OCI-LY1 (cell line): ENCODE results near the gene SGK2.

Experiments used
- H2AFZ ChIP-seq: fragments of 200-600 bp; sonication (generic), shearing (Covaris generic); 2 replicates; pipeline ENCODE4 v1.6.0; 2014; ENCODE audit warnings: antibody characterized with exemption, mild to moderate bottlenecking, low read length
- H3F3A ChIP-seq: fragments of 200-600 bp; sonication (generic), shearing (Covaris generic); 2 replicates; pipeline ENCODE4 v1.6.0; 2014; ENCODE audit warnings: mild to moderate bottlenecking, antibody characterized with exemption, low read length, moderate library complexity; ENCODE audit not compliant: insufficient read depth
- H3K27ac ChIP-seq: fragments of 200-600 bp; sonication (generic); 2 replicates; pipeline ENCODE4 v1.5.1; 2014; ENCODE audit warnings: low read length, mixed run types, mild to moderate bottlenecking, low read depth; ENCODE audit not compliant: poor library complexity, severe bottlenecking
- H3K27me3 ChIP-seq: fragments of 200-600 bp; sonication (generic); 2 replicates; pipeline ENCODE4 v1.6.0; 2014; ENCODE audit warnings: antibody characterized with exemption, mild to moderate bottlenecking, low read length, moderate library complexity; ENCODE audit not compliant: insufficient read depth
- H3K36me3 ChIP-seq: fragments of 200-600 bp; sonication (generic); 2 replicates; pipeline ENCODE4 v1.6.1; 2014; ENCODE audit warnings: mild to moderate bottlenecking, antibody characterized with exemption, low read length, moderate library complexity, mixed read lengths; ENCODE audit not compliant: insufficient read depth
- H3K4me1 ChIP-seq: fragments of 200-600 bp; sonication (generic); 2 replicates; pipeline ENCODE4 v1.5.1; 2014; ENCODE audit warnings: mild to moderate bottlenecking, low read length, moderate library complexity; ENCODE audit not compliant: insufficient read depth, severe bottlenecking
- H3K4me2 ChIP-seq: fragments of 200-600 bp; sonication (generic), shearing (Covaris generic); 2 replicates; pipeline ENCODE4 v1.6.1; 2014; ENCODE audit warnings: low read length
- H3K4me3 ChIP-seq: fragments of 200-600 bp; sonication (generic); 2 replicates; pipeline ENCODE4 v1.5.1; 2014; ENCODE audit warnings: low read length, low read depth, mild to moderate bottlenecking, mixed read lengths; ENCODE audit not compliant: poor library complexity, severe bottlenecking
- H3K79me2 ChIP-seq: fragments of 200-600 bp; shearing (Covaris generic); 2 replicates; pipeline ENCODE4 v1.6.1; 2016; ENCODE audit warnings: mixed run types, low read length, mixed read lengths; ENCODE audit not compliant: insufficient read depth
- H3K9ac ChIP-seq: fragments of 200-600 bp; sonication (generic), shearing (Covaris generic); 2 replicates; pipeline ENCODE4 v1.6.1; 2014; ENCODE audit warnings: mild to moderate bottlenecking, low read length, mixed read lengths
- H3K9me2 ChIP-seq: fragments of 200-600 bp; sonication (generic), shearing (Covaris generic); 2 replicates; pipeline ENCODE4 v1.6.1; 2014; ENCODE audit warnings: low read depth, mild to moderate bottlenecking, low read length, mixed read lengths
- H3K9me3 ChIP-seq: fragments of 200-600 bp; shearing (Covaris generic); 2 replicates; pipeline ENCODE4 v1.6.1; 2014; ENCODE audit warnings: low read length, mixed read lengths
- H4K20me1 ChIP-seq: fragments of 200-600 bp; sonication (generic), shearing (Covaris generic); 2 replicates; pipeline ENCODE4 v1.6.0; 2016; ENCODE audit warnings: mild to moderate bottlenecking, low read length; ENCODE audit not compliant: insufficient read depth
- CTCF ChIP-seq: fragments of 200-600 bp; sonication (generic), shearing (Covaris generic); IDR thresholded peaks from 2 replicates; pipeline ENCODE4 v1.5.1; 2017; ENCODE audit warnings: mild to moderate bottlenecking, antibody characterized with exemption, low read length, moderate library complexity, mixed read lengths
- EZH2 ChIP-seq: fragments of 200-600 bp; sonication (generic), shearing (Covaris generic); IDR thresholded peaks from 2 replicates; pipeline ENCODE4 v1.8.0; 2017; ENCODE audit warnings: borderline replicate concordance, mixed run types, mild to moderate bottlenecking, antibody characterized with exemption, low read length, moderate library complexity, mixed read lengths

SGK2 gene

GRCh38 chr20:43542674-43543073, 16.2 kb upstream of the SGK2 start:
- Histone ChIP-seq H3K36me3 (0 out of 2 replicates have a peak, but pooled peaks cover 7% of the 10 kb centered on the region), H3K9me3 (no peaks in the 10 kb centered on the region), H3K27ac (no peak overlapping the region), H3K79me2 (no peaks in the 10 kb centered on the region), H3K9ac (no peak overlapping the region), H4K20me1 (no peaks in the 10 kb centered on the region), H3F3A (no peaks in the 10 kb centered on the region), H3K4me1 (no peaks in the 10 kb centered on the region), H3K4me3 (no peak overlapping the region), H3K4me2 (no peak overlapping the region), H3K27me3 (no peaks in the 10 kb centered on the region), H3K9me2 (no peaks in the 10 kb centered on the region), H2AFZ (no peak overlapping the region)
- TF ChIP-seq CTCF (no peak), EZH2 (no peak)

- no peak overlapping the region for H3K9ac ChIP-seq
Observed at GRCh38 chr20:43543138-43543537, 15.7 kb upstream of the SGK2 start.

GRCh38 chr20:43544501-43544900, 14.3 kb upstream of the SGK2 start:
- Histone ChIP-seq H3K27me3 (no peaks in the 10 kb centered on the region), H2AFZ (no peak overlapping the region), H3K27ac (no peak overlapping the region), H3K36me3 (0 out of 2 replicates have a peak, but pooled peaks cover 7% of the 10 kb centered on the region), H3K4me2 (no peak overlapping the region), H4K20me1 (no peaks in the 10 kb centered on the region), H3K9ac (no peak overlapping the region), H3K4me1 (no peaks in the 10 kb centered on the region), H3F3A (no peaks in the 10 kb centered on the region), H3K9me3 (no peaks in the 10 kb centered on the region), H3K4me3 (no peak overlapping the region), H3K79me2 (no peaks in the 10 kb centered on the region), H3K9me2 (no peaks in the 10 kb centered on the region)
- TF ChIP-seq EZH2, result no peak
- TF ChIP-seq CTCF, result no peak

More at GRCh38 chr20:43543138-43543537, 15.7 kb upstream of the SGK2 start:
- no peak overlapping the region for H3K27ac ChIP-seq
- H3K27me3 ChIP-seq, result no peaks in the 10 kb centered on the region
- H3F3A ChIP-seq, result no peaks in the 10 kb centered on the region
- H3K9me2 ChIP-seq, result no peaks in the 10 kb centered on the region
- H3K4me2 ChIP-seq, result no peak overlapping the region
- 0 out of 2 replicates have a peak, but pooled peaks cover 7% of the 10 kb centered on the region for H3K36me3 ChIP-seq
- H2AFZ ChIP-seq, result no peak overlapping the region
- H3K79me2 ChIP-seq, result no peaks in the 10 kb centered on the region
- TF ChIP-seq CTCF (no peak), EZH2 (no peak)
- H3K9me3 ChIP-seq, result no peaks in the 10 kb centered on the region
- H4K20me1 ChIP-seq, result no peaks in the 10 kb centered on the region
- H3K4me1 ChIP-seq, result no peaks in the 10 kb centered on the region
- H3K4me3 ChIP-seq, result no peak overlapping the region
